ENCODE data around the gene FIZ1.

FIZ1 gene

GRCh38 chr19:55567708-55568328, 31.5 kb downstream of the FIZ1 start:
- DNase-seq, result no peak

GRCh38 chr19:55566823-55567222, 32.5 kb downstream of the FIZ1 start:
- DNase-seq, result no peak

- DNase-seq, result no peak
Observed at GRCh38 chr19:55563261-55563690, 36.0 kb downstream of the FIZ1 start.

GRCh38 chr19:55559684-55560083, 39.6 kb downstream of the FIZ1 start:
- DNase-seq, result no peak

- no peak for DNase-seq
Observed at GRCh38 chr19:55554741-55555152, 44.6 kb downstream of the FIZ1 start.

GRCh38 chr19:55554302-55554701, 45.0 kb downstream of the FIZ1 start:
- DNase-seq, result no peak

- no peak for DNase-seq
Observed at GRCh38 chr19:55553217-55554182, 45.8 kb downstream of the FIZ1 start.

GRCh38 chr19:55552620-55553019, 46.7 kb downstream of the FIZ1 start:
- DNase-seq, result no peak

GRCh38 chr19:55552206-55552605, 47.1 kb downstream of the FIZ1 start:
- no peak for DNase-seq

GRCh38 chr19:55550321-55550650, 49.0 kb downstream of the FIZ1 start:
- DNase-seq, result no peak

GRCh38 chr19:55549500-55550320, 49.6 kb downstream of the FIZ1 start:
- DNase-seq, result no peak

GRCh38 chr19:55546822-55547614, 52.3 kb downstream of the FIZ1 start:
- DNase-seq, result no peak

GRCh38 chr19:55546011-55546410, 53.3 kb downstream of the FIZ1 start:
- DNase-seq, result no peak

- DNase-seq, result no peak
Observed at GRCh38 chr19:55545443-55545842, 53.9 kb downstream of the FIZ1 start, which contains the start of gene SBK3. SBK3 (minus strand) TSS chr19:55545543; CDS start chr19:55545543, 0 bp downstream.

- no peak for DNase-seq
Observed at GRCh38 chr19:55544776-55545439, 54.4 kb downstream of the FIZ1 start.

- no peak for DNase-seq
Observed at GRCh38 chr19:55544014-55544413, 55.3 kb downstream of the FIZ1 start.

GRCh38 chr19:55543567-55543966, 55.8 kb downstream of the FIZ1 start:
- DNase-seq, result no peak

- no peak for DNase-seq
Observed at GRCh38 chr19:55542292-55542855, 56.9 kb downstream of the FIZ1 start.

Data from activated CD8-positive, alpha-beta memory T cell treated with anti-CD3 and anti-CD28 coated beads, Interleukin-2, amount 50 U/mL, for 48 hours (primary cell).